ENCODE results near the gene DOCK7. TPM values are rescaled to one million over a fixed set of nuclear protein-coding genes. Genes with fewer than 3 reads are reported as not detected.
A peak's percentile ranks its signal among the peaks of the same experiment; 100 is the strongest.

Gene DOCK7
- total RNA-seq, 1 experiment from 2014 or later: 57.2 TPM

- ATAC-seq (peak; percentile 93), DNase-seq (ENCODE audit: low read depth, low spot score) (peak; percentile 98)
- H3K9me3 ChIP-seq (ENCODE audit: control insufficient read depth, insufficient read depth, low read depth, low read length): no peaks in the 10 kb centered on the region
- TF ChIP-seq CTCF (IDR thresholded peaks at IDR 0.05): no peak
- peak; percentile 47; the same call in 1 of the 2 replicates for TF ChIP-seq SIN3A (IDR thresholded peaks at IDR 0.05; ENCODE audit: borderline replicate concordance, insufficient read depth, low read depth, low read length)
- peak; percentile 74 for TF ChIP-seq TCF7L2 (IDR thresholded peaks at IDR 0.05; ENCODE audit: low read depth, low read length)
- peak; percentile 72 for TF ChIP-seq POLR2AphosphoS5 (IDR thresholded peaks at IDR 0.05; ENCODE audit: low read depth, low read length)
- TF ChIP-seq, protein P1, sequence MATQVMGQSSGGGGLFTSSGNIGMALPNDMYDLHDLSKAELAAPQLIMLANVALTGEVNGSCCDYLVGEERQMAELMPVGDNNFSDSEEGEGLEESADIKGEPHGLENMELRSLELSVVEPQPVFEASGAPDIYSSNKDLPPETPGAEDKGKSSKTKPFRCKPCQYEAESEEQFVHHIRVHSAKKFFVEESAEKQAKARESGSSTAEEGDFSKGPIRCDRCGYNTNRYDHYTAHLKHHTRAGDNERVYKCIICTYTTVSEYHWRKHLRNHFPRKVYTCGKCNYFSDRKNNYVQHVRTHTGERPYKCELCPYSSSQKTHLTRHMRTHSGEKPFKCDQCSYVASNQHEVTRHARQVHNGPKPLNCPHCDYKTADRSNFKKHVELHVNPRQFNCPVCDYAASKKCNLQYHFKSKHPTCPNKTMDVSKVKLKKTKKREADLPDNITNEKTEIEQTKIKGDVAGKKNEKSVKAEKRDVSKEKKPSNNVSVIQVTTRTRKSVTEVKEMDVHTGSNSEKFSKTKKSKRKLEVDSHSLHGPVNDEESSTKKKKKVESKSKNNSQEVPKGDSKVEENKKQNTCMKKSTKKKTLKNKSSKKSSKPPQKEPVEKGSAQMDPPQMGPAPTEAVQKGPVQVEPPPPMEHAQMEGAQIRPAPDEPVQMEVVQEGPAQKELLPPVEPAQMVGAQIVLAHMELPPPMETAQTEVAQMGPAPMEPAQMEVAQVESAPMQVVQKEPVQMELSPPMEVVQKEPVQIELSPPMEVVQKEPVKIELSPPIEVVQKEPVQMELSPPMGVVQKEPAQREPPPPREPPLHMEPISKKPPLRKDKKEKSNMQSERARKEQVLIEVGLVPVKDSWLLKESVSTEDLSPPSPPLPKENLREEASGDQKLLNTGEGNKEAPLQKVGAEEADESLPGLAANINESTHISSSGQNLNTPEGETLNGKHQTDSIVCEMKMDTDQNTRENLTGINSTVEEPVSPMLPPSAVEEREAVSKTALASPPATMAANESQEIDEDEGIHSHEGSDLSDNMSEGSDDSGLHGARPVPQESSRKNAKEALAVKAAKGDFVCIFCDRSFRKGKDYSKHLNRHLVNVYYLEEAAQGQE (IDR thresholded peaks at IDR 0.05; ENCODE audit: insufficient read depth in 1 of 2, low read depth in 2 of 2, low read length in 1 of 2): no peak
- peaks cover 17% of the 10 kb centered on the region for H3K36me3 ChIP-seq (ENCODE audit: control insufficient read depth, insufficient read depth, low read length)
- H3K27ac ChIP-seq (ENCODE audit: low read length): peak within 1 kb of the TSS; percentile 99
- in situ Hi-C loops (cut with HindIII; ENCODE audit: low pct_unique_long_range_greater_than_20kb, low sequenced_read_pairs) (no loop called here), intact Hi-C loops (cut with micrococcal nuclease; ENCODE audit: unreplicated experiment) (no loop called here)
- H3K27me3 ChIP-seq (ENCODE audit: control insufficient read depth, insufficient read depth, low read length): no peaks in the 10 kb centered on the region
- ChIA-PET POLR2A (interaction anchor here (1.2 kb wide), 1 partner anchor 9 kb away, joined by 5 read pairs; no protein-coding TSS in a partner anchor), CTCF (no interaction called here)
- H3K4me1 ChIP-seq (ENCODE audit: control insufficient read depth, insufficient read depth, low read length): peaks cover 13% of the 10 kb centered on the region
- no TSS peak for BruUV-seq (replicated peaks)
- H3K4me3 ChIP-seq (ENCODE audit: low read depth in 2 of 2, low read length in 2 of 2): peak within 1 kb of the TSS; percentile 84 to 95
Observed at GRCh38 chr1:62436466-62437272, 251.5 kb downstream of the DOCK7 start, which contains the start of gene USP1. Gene USP1 (plus strand): TSS chr1:62437049. CDS start chr1:62439868, 2,819 bp downstream.

GRCh38 chr1:62436039-62436465, 252.1 kb downstream of the DOCK7 start:
- H3K4me1 ChIP-seq (ENCODE audit: control insufficient read depth, insufficient read depth, low read length): peaks cover 13% of the 10 kb centered on the region
- H3K9me3 ChIP-seq (ENCODE audit: control insufficient read depth, insufficient read depth, low read depth, low read length): no peaks in the 10 kb centered on the region
- in situ Hi-C loops (cut with HindIII; ENCODE audit: low pct_unique_long_range_greater_than_20kb, low sequenced_read_pairs): no loop called here
- no peaks in the 10 kb centered on the region for H3K27me3 ChIP-seq (ENCODE audit: control insufficient read depth, insufficient read depth, low read length)
- intact Hi-C loops (cut with micrococcal nuclease; ENCODE audit: unreplicated experiment): no loop called here
- H3K27ac ChIP-seq (ENCODE audit: low read length): peak overlapping the region; percentile 99
- BruUV-seq (replicated peaks): no TSS peak
- H3K36me3 ChIP-seq (ENCODE audit: control insufficient read depth, insufficient read depth, low read length): peaks cover 11% of the 10 kb centered on the region
- H3K4me3 ChIP-seq (ENCODE audit: low read depth in 2 of 2, low read length in 2 of 2): peak overlapping the region; percentile 84 to 95
- DNase-seq (ENCODE audit: low read depth, low spot score) (peak; percentile 98), ATAC-seq (peak; percentile 86)
- ChIA-PET CTCF (no interaction called here), POLR2A (interaction anchor here (1.2 kb wide), 1 partner anchor 9 kb away, joined by 5 read pairs; no protein-coding TSS in a partner anchor)
- TF ChIP-seq CTCF (IDR thresholded peaks at IDR 0.05) (no peak), SIN3A (IDR thresholded peaks at IDR 0.05; ENCODE audit: borderline replicate concordance, insufficient read depth, low read depth, low read length) (peak; percentile 32; the same call in 1 of the 2 replicates), TCF7L2 (IDR thresholded peaks at IDR 0.05; ENCODE audit: low read depth, low read length) (no peak), POLR2AphosphoS5 (IDR thresholded peaks at IDR 0.05; ENCODE audit: low read depth, low read length) (peak; percentile 91)
- TF ChIP-seq, protein P1 (IDR thresholded peaks at IDR 0.05; ENCODE audit: insufficient read depth in 1 of 2, low read depth in 2 of 2, low read length in 1 of 2): peak in 1 of 2 experiments; percentile 17; a peak in 1 of 4 replicates
